ENCODE data around the gene SNX30. TPM values are rescaled to one million over a fixed set of nuclear protein-coding genes. Genes with fewer than 3 reads are reported as not detected.

SNX30 gene
- total RNA-seq, 1 donor from 2014 or later = 18.2 TPM

DNA sequence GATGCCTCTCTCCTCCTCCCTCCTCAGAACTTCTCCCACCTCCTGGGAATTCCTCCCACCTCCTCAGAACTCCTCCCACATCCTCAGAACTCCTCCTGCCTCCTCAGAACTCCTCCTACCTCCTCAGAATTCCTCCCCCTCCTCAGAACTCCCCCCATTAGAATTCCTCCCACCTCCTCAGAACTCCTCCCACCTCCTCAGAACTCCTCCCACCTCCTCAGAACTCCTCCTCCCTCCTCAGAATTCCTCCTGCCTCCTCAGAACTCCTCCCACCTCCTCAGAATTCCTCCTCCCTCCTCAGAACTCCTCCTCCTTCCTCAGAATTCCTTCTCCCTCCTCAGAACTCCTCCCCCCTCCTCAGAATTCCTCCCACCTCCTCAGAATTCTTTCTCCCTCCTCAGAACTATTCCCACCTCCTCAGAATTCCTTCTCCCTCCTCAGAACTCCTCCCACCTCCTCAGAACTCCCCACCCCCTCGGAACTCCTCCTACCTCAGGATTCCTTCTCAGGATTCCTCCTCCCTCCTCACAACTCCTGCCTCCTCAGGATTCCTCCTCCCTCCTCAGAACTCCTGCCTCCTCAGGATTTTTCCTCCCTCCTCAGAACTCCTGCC lies 116.2 kb downstream of the SNX30 start:
- no peak overlapping the region for H3K27ac Mint-ChIP-seq (ENCODE audit: unreplicated experiment)
- peaks cover 29% of the 10 kb centered on the region for H3K36me3 Mint-ChIP-seq (ENCODE audit: unreplicated experiment)
- no peaks in the 10 kb centered on the region for H3K27me3 Mint-ChIP-seq (ENCODE audit: unreplicated experiment)
- peaks cover 6% of the 10 kb centered on the region for H3K4me1 Mint-ChIP-seq (ENCODE audit: unreplicated experiment)
- no peak for DNase-seq (ENCODE audit: extremely low spot score, unreplicated experiment)
- TF ChIP-seq, protein P1, sequence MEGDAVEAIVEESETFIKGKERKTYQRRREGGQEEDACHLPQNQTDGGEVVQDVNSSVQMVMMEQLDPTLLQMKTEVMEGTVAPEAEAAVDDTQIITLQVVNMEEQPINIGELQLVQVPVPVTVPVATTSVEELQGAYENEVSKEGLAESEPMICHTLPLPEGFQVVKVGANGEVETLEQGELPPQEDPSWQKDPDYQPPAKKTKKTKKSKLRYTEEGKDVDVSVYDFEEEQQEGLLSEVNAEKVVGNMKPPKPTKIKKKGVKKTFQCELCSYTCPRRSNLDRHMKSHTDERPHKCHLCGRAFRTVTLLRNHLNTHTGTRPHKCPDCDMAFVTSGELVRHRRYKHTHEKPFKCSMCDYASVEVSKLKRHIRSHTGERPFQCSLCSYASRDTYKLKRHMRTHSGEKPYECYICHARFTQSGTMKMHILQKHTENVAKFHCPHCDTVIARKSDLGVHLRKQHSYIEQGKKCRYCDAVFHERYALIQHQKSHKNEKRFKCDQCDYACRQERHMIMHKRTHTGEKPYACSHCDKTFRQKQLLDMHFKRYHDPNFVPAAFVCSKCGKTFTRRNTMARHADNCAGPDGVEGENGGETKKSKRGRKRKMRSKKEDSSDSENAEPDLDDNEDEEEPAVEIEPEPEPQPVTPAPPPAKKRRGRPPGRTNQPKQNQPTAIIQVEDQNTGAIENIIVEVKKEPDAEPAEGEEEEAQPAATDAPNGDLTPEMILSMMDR (IDR thresholded peaks at IDR 0.05) = no peak
- H3K4me3 Mint-ChIP-seq (ENCODE audit: unreplicated experiment) = no peak overlapping the region
- no peaks in the 10 kb centered on the region for H3K9me3 Mint-ChIP-seq (ENCODE audit: unreplicated experiment)

DNA sequence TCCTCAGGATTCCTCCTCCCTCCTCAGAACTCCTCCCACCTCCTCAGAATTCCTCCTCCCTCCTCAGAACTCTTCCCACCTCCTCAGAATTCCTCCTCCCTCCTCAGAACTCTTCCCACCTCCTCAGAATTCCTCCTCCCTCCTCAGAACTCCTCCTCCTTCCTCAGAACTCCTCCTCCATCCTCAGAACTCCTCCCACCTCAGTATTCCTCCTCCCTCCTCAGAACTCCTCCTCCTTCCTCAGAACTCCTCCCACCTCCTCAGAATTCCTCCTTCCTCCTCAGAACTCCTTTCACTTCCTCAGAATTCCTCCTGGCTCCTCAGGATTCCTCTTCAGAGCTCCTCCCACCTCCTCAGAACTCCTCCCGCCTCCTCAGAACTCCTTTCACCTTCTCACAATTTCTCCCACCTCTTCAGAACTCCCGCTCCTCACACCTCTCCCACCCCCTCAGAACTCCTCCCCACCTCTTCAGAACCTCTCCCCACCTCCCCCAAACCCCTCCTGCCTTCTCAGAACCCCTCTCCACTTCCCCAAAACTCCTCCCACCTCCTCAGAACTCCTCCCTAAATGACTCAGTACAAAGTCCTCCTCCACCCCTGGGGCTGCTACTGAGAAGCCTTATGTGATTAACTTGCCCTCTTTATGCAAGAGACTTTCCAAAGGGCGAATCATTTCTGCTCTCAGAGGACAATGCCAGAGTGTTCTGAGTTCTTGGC lies 116.9 kb downstream of the SNX30 start:
- no peak overlapping the region for H3K4me3 Mint-ChIP-seq (ENCODE audit: unreplicated experiment)
- no peak overlapping the region for H3K27ac Mint-ChIP-seq (ENCODE audit: unreplicated experiment)
- H3K36me3 Mint-ChIP-seq (ENCODE audit: unreplicated experiment) = peaks cover 27% of the 10 kb centered on the region
- TF ChIP-seq, protein P1 (IDR thresholded peaks at IDR 0.05) = no peak
- H3K4me1 Mint-ChIP-seq (ENCODE audit: unreplicated experiment) = peaks cover 6% of the 10 kb centered on the region
- no peak for DNase-seq (ENCODE audit: extremely low spot score, unreplicated experiment)
- H3K9me3 Mint-ChIP-seq (ENCODE audit: unreplicated experiment) = no peaks in the 10 kb centered on the region
- H3K27me3 Mint-ChIP-seq (ENCODE audit: unreplicated experiment) = no peaks in the 10 kb centered on the region

DNA sequence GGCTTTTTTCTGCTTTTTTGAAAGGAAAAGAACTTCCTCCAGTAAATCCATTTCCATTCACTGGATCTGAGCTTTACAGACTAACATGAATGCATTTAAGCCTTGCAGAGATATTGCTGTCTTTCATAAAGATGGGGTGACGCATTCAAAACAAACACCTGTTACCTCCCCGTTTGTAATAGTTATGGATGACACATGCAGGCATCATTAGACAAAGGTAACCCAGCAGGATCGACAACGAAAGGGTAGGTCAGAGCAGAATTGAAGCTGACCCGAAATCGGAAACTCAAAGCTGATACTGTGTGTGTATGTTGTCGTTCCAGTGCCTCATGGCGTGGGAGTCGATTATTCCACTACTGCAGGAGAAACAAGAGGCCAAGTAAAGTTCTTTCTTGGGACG lies 117.9 kb downstream of the SNX30 start:
- Mint-ChIP-seq H3K4me1 (ENCODE audit: unreplicated experiment) (peaks cover 6% of the 10 kb centered on the region), H3K36me3 (ENCODE audit: unreplicated experiment) (peaks cover 27% of the 10 kb centered on the region), H3K4me3 (ENCODE audit: unreplicated experiment) (no peak overlapping the region), H3K9me3 (ENCODE audit: unreplicated experiment) (no peaks in the 10 kb centered on the region), H3K27ac (ENCODE audit: unreplicated experiment) (no peak overlapping the region), H3K27me3 (ENCODE audit: unreplicated experiment) (no peaks in the 10 kb centered on the region)
- TF ChIP-seq, protein P1 (IDR thresholded peaks at IDR 0.05) = no peak
- no peak for DNase-seq (ENCODE audit: extremely low spot score, unreplicated experiment)

DNA sequence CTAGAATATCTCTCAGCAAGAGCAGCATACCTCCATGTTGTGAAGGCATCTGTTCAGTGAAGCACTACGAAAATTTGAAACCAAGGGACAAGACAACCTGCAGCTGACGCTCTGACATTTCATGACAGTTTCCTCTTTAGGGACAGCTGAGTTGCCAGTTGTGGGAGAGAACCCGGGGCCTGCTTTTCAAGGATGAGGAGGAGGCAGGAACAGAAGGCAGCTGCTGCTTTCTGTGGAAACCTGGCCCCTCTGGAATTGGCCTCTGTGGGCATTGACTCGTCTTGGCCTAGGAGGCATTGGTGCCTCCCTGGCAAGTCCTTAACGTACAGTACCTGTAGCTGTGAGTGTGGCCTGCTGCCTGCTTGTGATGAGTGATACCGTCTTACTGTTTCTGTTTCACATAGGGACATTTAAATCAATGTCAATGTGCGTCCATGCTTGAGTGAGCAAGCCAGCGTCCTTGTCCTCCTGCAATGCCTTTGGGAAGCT lies 118.5 kb downstream of the SNX30 start:
- Mint-ChIP-seq H3K36me3 (ENCODE audit: unreplicated experiment) (peaks cover 25% of the 10 kb centered on the region), H3K27me3 (ENCODE audit: unreplicated experiment) (no peaks in the 10 kb centered on the region), H3K9me3 (ENCODE audit: unreplicated experiment) (no peaks in the 10 kb centered on the region), H3K4me3 (ENCODE audit: unreplicated experiment) (no peak overlapping the region), H3K4me1 (ENCODE audit: unreplicated experiment) (peaks cover 6% of the 10 kb centered on the region), H3K27ac (ENCODE audit: unreplicated experiment) (no peak overlapping the region)
- TF ChIP-seq, protein P1 (IDR thresholded peaks at IDR 0.05) = no peak
- DNase-seq (ENCODE audit: extremely low spot score, unreplicated experiment) = no peak

DNA sequence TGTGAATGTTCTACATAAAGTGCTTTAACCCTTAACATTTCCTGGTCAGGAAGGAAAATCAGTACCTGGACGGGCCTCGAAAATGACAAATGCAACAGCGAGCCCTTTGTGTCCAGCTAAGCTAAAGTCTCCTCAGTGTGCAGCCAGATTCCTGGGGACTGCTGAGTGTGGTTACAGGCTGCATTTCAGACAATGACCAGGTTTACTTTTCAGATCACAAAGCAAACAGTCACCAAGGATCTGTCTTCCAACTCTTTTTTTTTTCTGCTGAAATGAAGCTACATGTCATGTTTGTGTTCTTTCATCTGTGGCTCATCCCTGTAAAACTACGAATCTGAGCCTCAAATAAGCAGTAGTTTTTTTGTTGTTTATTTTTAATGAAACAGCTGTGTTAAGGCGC lies 119.4 kb downstream of the SNX30 start:
- Mint-ChIP-seq H3K9me3 (ENCODE audit: unreplicated experiment) (no peaks in the 10 kb centered on the region), H3K27ac (ENCODE audit: unreplicated experiment) (no peak overlapping the region), H3K4me1 (ENCODE audit: unreplicated experiment) (peaks cover 6% of the 10 kb centered on the region), H3K4me3 (ENCODE audit: unreplicated experiment) (no peak overlapping the region), H3K36me3 (ENCODE audit: unreplicated experiment) (peaks cover 24% of the 10 kb centered on the region), H3K27me3 (ENCODE audit: unreplicated experiment) (no peaks in the 10 kb centered on the region)
- no peak for DNase-seq (ENCODE audit: extremely low spot score, unreplicated experiment)
- TF ChIP-seq, protein P1 (IDR thresholded peaks at IDR 0.05) = no peak
